Activated CD4-positive, alpha-beta memory T cell treated with anti-CD3 and anti-CD28 coated beads, Interleukin-2, amount 10 ng/mL, durations not matched to agents 7 days and 5 days (primary cell): ENCODE results near the gene ADAMTS2. TPM values are rescaled to one million over a fixed set of nuclear protein-coding genes. Genes with fewer than 3 reads are reported as not detected.

Source experiments
- CTCF ChIA-PET: fragments of 350-600 bp; sonication (Branson Sonifier 250); formaldehyde crosslinking; loops from one replicate; lab custom pipeline; 2021; ENCODE audit warnings: antibody characterized with exemption, inconsistent platforms; lab: Charles Lee
- POLR2A ChIA-PET: fragments of 350-600 bp; sonication (Branson Sonifier 250); formaldehyde crosslinking; loops from one replicate; lab custom pipeline; 2021; ENCODE audit warnings: antibody characterized with exemption; lab: Charles Lee
- DNase-seq: peaks from one replicate; pipeline ENCODE4 v3.0.0-alpha.2; 2020
- H3K27ac Mint-ChIP-seq: one replicate; pipeline ENCODE4 v1.8.0; 2021; ENCODE audit warnings: mild to moderate bottlenecking, mixed read lengths
- H3K27me3 Mint-ChIP-seq: one replicate; pipeline ENCODE4 v1.8.0; 2021; ENCODE audit warnings: mixed read lengths
- H3K36me3 Mint-ChIP-seq: one replicate; pipeline ENCODE4 v1.8.0; 2021; ENCODE audit warnings: low read depth, mixed read lengths
- H3K4me1 Mint-ChIP-seq: one replicate; pipeline ENCODE4 v1.8.0; 2021; ENCODE audit warnings: mixed read lengths
- H3K4me3 Mint-ChIP-seq: one replicate; pipeline ENCODE4 v1.8.0; 2021; ENCODE audit warnings: mild to moderate bottlenecking, mixed read lengths
- H3K9me3 Mint-ChIP-seq: one replicate; pipeline ENCODE4 v1.8.0; 2021; ENCODE audit warnings: mixed read lengths
- total RNA-seq, 2 experiments: library from RNA; stranded (reverse); gene quantifications; one replicate each; pipeline ENCODE4 v1.2.3, GENCODE V29; 2021

ADAMTS2 gene
- total RNA-seq, 2 experiments from 2014 or later: not detected

DNA sequence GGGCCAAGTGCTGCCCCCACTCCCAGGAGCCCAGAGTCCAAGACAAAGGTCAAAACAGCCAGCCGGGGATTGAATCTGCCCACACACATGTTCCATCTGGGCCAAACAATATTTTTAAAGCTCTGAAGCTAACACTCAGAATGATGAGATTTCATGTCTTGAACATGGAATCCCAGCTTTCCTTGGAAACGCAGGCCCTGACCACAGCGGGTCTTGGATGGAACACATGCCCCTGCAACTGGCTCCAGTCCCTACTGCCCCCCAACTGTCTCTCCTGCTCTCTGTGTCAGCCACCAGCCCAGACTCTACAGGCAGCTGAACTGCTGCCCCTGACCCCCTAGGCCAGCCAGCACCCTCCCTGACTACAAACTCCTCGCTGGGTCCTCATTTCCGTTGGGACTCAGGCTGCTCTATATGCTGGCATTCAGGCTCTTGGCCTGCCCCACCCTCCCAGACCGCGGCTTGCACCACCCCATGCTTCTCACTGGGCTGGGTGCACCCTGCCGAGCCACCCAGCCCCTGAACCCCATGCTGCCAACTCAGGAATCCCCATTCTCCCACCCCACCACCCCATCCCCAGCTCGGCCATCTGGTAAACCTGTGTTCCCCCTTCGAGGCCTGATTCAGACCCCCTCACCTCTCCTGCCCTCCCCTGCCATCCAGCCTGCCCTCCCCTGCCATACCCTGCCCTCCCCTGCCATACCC lies 71.7 kb downstream of the ADAMTS2 start:
- H3K9me3 Mint-ChIP-seq: no peaks in the 10 kb centered on the region
- no peaks in the 10 kb centered on the region for H3K4me1 Mint-ChIP-seq
- H3K36me3 Mint-ChIP-seq: no peaks in the 10 kb centered on the region
- no peak overlapping the region for H3K4me3 Mint-ChIP-seq
- no peaks in the 10 kb centered on the region for H3K27me3 Mint-ChIP-seq
- H3K27ac Mint-ChIP-seq: no peak overlapping the region
- POLR2A ChIA-PET: no interaction called here
- no peak for DNase-seq
- CTCF ChIA-PET: no interaction called here

DNA sequence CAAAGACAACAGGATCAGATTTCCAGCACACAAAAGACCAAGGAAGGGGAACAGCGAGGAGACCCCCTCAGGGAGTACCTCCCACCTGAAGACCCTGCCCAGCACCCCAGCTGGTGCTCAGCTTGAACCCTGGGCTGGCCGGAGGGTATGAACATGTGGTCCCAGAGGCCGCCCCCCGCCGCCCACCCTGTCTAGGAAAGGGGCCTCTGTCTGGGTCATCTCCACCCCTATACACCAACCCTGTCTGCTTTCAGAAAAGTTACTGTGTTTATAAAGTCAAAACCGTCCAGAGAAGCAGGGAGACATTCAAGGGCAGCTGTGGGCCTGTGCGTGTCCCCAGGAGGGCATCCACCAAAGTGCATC lies 72.2 kb downstream of the ADAMTS2 start:
- Mint-ChIP-seq H3K27ac (no peak overlapping the region), H3K4me3 (no peak overlapping the region), H3K27me3 (no peaks in the 10 kb centered on the region), H3K4me1 (no peaks in the 10 kb centered on the region), H3K36me3 (no peaks in the 10 kb centered on the region), H3K9me3 (no peaks in the 10 kb centered on the region)
- POLR2A ChIA-PET: no interaction called here
- CTCF ChIA-PET: no interaction called here
- no peak for DNase-seq

DNA sequence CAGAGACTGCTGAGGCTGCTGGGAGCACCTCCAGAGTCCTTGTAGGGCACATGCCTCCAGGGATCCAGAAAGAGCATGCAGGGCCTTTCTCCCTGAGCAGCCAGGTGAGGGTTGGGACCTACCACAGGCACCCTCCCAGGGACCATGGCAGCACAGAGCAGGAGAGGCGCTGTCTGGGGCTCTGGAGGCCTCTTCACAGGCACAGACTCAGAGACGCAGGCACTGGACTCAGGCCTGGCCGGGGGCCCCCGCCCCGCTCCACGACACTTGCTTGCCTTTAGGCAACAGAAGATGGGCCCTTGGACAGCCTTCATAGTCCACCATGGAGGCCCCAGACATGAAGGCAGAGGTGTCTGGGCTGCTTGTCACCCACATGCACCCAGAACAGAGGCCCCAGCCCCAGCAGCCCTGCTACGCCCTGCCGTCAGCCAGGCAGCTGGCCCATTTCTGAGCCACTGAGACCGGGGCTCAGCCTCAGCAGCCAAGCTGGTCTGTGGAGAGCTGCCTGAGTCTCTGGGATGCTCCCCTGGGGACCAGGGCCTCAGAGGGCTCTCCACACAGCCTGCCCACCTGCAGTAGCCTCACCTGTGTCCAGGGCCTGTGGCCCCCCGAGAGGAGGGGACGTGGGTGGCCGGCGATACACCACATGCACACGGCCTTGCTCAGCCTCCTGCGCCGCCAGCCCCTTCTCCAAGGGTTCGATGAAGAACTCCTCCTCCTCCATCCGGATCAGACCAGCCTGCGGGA lies 72.8 kb downstream of the ADAMTS2 start:
- H3K27me3 Mint-ChIP-seq: no peaks in the 10 kb centered on the region
- no peak for DNase-seq
- H3K4me1 Mint-ChIP-seq: no peaks in the 10 kb centered on the region
- H3K9me3 Mint-ChIP-seq: no peaks in the 10 kb centered on the region
- H3K36me3 Mint-ChIP-seq: no peaks in the 10 kb centered on the region
- no peak overlapping the region for H3K27ac Mint-ChIP-seq
- ChIA-PET POLR2A (no interaction called here), CTCF (no interaction called here)
- H3K4me3 Mint-ChIP-seq: no peak overlapping the region

DNA sequence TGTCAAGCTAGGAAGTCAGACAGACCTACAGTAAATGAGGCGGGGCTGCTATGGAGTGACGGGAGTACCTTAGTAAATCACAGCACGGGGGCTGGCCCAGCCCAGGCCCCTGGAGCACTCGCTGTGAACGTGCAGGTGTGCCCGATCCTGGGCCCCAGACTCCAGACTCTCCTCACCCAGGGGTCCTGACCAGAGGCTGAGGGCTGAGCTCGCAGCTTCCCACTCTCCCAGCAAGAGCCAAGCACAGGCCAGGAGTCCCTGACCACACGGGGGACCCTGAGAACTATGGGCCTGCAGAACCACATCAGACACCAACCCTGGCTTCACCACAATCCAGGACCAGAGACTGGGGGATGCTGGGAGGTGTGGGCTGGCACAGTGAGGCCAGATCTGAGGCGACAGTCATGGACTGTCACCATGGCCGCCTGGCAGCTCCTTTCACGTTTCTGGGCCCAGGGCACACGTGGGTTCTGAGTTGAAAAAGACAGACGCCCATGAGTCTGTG lies 73.4 kb downstream of the ADAMTS2 start:
- no peaks in the 10 kb centered on the region for H3K4me1 Mint-ChIP-seq

DNA sequence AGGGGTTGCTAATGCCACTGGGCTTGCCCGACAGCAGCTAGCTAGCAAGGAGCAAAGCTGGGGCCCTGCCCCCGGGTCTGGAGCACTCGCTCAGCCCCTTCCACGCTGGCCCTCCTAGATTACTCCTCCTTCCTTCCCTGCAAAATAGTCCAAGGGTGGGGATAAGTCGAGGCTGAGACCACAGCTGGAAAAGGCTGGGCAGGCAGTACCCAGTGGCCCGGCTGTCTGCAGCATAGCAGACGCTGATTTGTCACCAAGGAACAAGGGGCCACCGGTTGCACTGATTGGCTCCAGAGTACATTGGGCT lies 73.9 kb downstream of the ADAMTS2 start:
- Mint-ChIP-seq H3K36me3 (no peaks in the 10 kb centered on the region), H3K9me3 (no peaks in the 10 kb centered on the region), H3K4me3 (no peak overlapping the region), H3K4me1 (no peaks in the 10 kb centered on the region), H3K27me3 (no peaks in the 10 kb centered on the region), H3K27ac (no peak overlapping the region)
- POLR2A ChIA-PET: no interaction called here
- CTCF ChIA-PET: no interaction called here
- DNase-seq: no peak

More for the DNA sequence above, 73.4 kb downstream of the ADAMTS2 start:
- Mint-ChIP-seq H3K27me3 (no peaks in the 10 kb centered on the region), H3K4me3 (no peak overlapping the region), H3K27ac (no peak overlapping the region), H3K36me3 (no peaks in the 10 kb centered on the region), H3K9me3 (no peaks in the 10 kb centered on the region)
- ChIA-PET CTCF (no interaction called here), POLR2A (no interaction called here)
- DNase-seq: no peak

DNA sequence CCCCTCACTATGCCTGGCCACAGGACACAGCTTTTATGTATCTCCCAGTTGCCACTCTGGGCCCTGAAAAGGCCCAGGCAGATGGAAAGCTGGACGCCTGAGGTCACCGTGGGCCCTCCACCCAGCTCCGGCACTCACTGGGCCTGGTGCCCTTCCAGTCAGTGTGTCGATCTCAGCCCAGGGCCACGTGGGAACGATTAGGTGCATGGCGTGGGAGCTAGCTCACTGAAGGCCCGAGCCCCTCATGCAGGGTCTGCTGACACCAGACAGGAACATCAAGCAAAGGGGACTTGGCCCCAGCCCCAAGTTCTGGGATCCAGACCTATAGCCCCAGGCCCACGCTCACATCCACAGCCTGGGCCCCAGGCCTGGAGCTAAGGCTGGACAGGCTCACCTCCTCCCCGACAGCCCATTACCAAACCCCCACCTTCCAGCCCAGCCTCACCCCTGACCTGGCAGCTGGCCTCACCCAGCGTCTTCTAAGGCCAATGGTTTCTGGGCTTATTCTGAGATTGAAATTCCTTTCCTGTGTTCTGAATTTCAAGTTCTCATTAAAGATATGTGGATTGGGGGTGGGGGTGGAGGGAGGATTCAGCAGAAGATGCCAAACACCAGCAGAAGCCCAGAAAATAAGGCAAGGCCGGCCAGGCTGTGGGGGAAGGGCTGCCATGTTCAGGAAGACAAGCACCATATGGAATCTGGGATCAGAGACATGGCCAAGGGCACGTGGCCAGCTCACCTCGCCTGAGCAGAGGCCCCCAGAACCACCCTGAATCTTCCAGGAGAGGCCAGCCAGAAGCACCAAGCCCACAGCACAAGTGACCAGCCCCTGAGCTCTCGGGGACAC lies 74.5 kb downstream of the ADAMTS2 start:
- Mint-ChIP-seq H3K9me3 (no peaks in the 10 kb centered on the region), H3K4me3 (no peak overlapping the region), H3K36me3 (no peaks in the 10 kb centered on the region), H3K27me3 (no peaks in the 10 kb centered on the region), H3K4me1 (no peaks in the 10 kb centered on the region), H3K27ac (no peak overlapping the region)
- DNase-seq: no peak
- ChIA-PET POLR2A (no interaction called here), CTCF (no interaction called here)

DNA sequence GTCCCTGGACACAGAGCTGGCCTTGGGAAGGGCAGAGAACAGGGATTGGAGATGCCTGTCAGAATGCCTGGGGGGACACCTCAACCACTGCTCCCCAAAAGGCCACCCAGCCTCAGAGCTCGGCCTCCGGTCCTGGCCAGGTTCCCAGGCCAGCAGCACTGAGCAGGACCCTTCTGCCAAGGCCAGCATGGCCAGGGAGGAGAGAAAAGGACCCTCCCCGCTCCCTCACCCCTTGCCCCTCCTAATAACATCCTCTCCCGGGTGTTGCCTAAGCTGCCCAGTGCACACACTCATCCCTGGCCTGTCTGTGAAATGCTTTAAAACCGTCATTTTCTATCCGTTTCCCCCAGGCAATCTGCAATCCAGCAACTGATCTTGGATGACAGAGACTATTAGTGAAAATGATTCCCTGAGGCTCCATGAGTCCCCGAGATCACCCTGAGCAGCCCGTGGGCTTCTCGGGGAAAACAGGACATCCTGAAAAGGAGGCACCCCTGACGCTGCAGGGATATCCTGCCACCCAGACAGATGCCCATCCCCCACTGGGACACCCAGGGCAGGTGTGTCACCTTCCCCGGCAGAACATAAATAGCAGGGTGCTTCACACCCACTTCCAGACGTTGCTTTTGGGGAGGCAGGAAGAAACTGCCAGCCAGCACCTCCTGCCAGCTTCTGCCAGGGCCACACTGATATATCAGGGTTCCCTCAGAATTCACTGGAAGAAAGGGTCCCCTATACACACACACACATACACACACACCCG lies 75.3 kb downstream of the ADAMTS2 start:
- Mint-ChIP-seq H3K4me3 (no peak overlapping the region), H3K9me3 (no peaks in the 10 kb centered on the region), H3K36me3 (no peaks in the 10 kb centered on the region), H3K4me1 (no peaks in the 10 kb centered on the region), H3K27ac (no peak overlapping the region), H3K27me3 (no peaks in the 10 kb centered on the region)
- DNase-seq: no peak
- ChIA-PET CTCF (no interaction called here), POLR2A (no interaction called here)

DNA sequence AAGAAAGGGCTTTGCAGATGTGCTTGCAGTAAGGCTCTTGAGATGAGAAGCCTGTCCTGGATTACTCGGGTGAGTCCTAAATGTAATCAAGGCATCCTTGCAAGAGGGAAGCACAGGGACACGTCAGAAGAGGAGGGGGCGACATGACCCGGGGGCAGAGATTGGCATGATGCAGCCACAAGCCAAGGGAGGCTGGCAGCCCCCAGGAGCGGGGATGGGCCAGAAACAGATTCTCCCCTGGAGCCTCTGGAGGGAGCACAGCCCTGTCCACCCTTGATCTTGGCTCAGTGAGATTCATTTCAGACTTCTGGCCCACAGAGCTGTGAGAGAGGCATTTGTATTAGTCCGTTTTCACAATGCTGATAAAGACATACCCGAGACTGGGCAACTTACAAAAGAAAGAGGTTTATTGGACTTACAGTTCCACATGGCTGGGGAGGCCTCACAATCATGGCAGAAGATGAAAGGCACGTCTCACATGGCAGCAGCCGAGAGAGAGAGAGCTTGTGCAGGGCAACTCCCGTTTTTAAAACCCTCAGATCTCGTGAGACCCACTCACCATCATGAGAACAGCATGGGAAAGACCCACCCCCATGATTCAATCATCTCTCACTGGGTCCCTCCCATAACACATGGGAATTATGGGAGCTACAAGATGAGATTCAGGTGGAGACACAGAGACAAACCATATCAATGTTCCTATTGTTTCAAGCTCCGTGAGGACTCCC lies 76.1 kb downstream of the ADAMTS2 start:
- ChIA-PET CTCF (no interaction called here), POLR2A (no interaction called here)
- Mint-ChIP-seq H3K4me1 (no peaks in the 10 kb centered on the region), H3K36me3 (no peaks in the 10 kb centered on the region), H3K27me3 (no peaks in the 10 kb centered on the region), H3K9me3 (no peaks in the 10 kb centered on the region), H3K4me3 (no peak overlapping the region), H3K27ac (no peak overlapping the region)
- no peak for DNase-seq

DNA sequence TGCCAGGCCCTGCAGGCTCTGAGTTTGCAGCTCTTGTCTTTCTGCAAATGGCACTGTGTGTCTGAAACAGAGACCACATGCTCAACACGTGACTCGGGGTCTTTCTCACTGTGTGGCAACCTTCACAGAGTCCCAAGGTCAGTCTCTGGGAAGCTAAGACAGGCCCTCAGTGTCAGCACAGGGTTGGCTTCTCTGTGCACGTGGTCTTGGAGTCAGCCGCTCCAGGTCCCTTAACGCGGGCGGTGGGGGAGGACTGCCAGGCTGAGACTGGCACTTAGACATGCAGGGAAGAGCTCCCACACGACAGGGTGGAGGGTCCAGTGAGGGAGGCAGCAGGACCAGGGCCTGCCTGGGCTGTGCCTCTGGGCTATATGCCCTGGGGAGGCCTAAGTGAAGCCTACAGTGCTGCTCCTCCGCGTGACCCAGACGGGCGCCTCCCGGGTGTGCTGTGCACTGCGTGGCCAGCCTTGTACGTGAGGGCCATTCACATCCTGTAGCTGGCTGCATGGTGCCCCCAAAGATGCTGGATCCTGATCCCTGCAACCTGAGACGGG lies 76.8 kb downstream of the ADAMTS2 start:
- Mint-ChIP-seq H3K27ac (no peak overlapping the region), H3K27me3 (no peaks in the 10 kb centered on the region), H3K4me1 (no peaks in the 10 kb centered on the region), H3K36me3 (no peaks in the 10 kb centered on the region), H3K4me3 (no peak overlapping the region), H3K9me3 (no peaks in the 10 kb centered on the region)
- CTCF ChIA-PET: no interaction called here
- POLR2A ChIA-PET: no interaction called here
- DNase-seq: no peak

DNA sequence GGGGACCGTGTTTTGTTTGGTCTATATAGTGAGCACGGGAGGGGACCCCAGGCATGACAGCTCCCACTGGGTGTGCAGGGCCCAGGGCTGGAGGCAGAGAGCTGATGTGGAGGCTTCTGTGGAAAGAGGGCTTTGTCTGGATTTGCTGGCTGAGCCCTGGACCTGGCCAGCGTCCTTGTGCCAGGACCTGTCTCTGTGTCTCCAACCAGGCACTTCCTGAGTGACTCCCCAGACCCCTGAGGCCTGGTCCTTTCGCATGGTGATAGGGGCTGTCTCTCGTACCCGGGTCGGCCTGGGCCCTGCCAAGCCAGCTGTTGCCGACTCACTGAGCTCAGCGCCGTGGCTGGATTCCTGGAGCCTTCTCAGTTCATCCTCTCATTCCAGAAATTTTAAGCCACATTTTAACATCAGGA lies 77.6 kb downstream of the ADAMTS2 start:
- ChIA-PET CTCF (no interaction called here), POLR2A (no interaction called here)
- H3K9me3 Mint-ChIP-seq: no peaks in the 10 kb centered on the region
- no peaks in the 10 kb centered on the region for H3K4me1 Mint-ChIP-seq
- H3K27ac Mint-ChIP-seq: no peak overlapping the region
- no peaks in the 10 kb centered on the region for H3K27me3 Mint-ChIP-seq
- no peaks in the 10 kb centered on the region for H3K36me3 Mint-ChIP-seq
- H3K4me3 Mint-ChIP-seq: no peak overlapping the region
- no peak for DNase-seq

DNA sequence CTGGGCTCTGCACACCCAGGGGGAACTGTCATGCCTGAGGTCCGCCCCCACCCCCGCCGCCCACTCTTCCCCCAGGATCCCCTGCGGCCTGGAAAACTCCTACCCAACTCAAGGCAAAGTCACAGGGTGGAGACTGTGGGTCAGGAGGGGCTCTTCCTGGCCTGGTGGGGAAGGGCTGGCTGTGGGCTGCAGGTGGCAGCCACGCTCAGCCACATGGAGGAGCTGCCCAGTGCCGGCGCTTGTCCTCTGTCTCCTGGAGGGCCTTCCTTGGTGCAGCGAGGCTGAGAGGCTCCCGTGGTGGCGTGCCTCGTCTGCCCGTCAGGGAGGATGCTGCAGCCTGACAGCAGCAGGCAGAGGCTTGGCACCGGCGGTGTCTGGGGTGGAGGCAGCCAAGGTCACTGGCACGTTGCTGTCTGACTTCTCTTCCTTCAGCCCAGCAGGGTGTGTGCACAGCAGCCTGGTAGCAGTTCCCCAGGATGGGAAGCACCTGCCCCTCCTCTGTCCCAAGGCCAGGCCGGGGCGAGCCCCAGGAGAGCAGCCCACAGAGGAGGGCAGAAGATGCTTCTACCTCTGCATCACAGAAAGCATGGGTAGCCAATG lies 78.1 kb downstream of the ADAMTS2 start:
- Mint-ChIP-seq H3K4me1 (no peaks in the 10 kb centered on the region), H3K27me3 (no peaks in the 10 kb centered on the region), H3K36me3 (no peaks in the 10 kb centered on the region), H3K9me3 (no peaks in the 10 kb centered on the region), H3K4me3 (no peak overlapping the region), H3K27ac (no peak overlapping the region)
- CTCF ChIA-PET: no interaction called here
- no peak for DNase-seq
- POLR2A ChIA-PET: no interaction called here
